ENCODE measurements around the gene HECTD2.

Gene HECTD2

GRCh38 chr10:91517394-91517793 lies 107.2 kb downstream of the HECTD2 start:
- Histone ChIP-seq H3K4me2 (ENCODE audit: low read depth, low read length, poor library complexity, severe bottlenecking) (no peak overlapping the region), H2AFZ (ENCODE audit: low read length) (no peak overlapping the region), H3K9me2 (replicated peaks; ENCODE audit: low read depth, low read length) (no peaks in the 10 kb centered on the region), H3K9me3 (ENCODE audit: insufficient read depth, low read depth, low read length) (no peaks in the 10 kb centered on the region), H3K9ac (ENCODE audit: low read depth, low read length, poor library complexity, severe bottlenecking) (no peak overlapping the region), H3F3A (ENCODE audit: low read depth) (no peaks in the 10 kb centered on the region), H4K20me1 (ENCODE audit: insufficient read depth, low read length, poor library complexity, severe bottlenecking) (no peaks in the 10 kb centered on the region), H3K27me3 (ENCODE audit: insufficient read depth, low read length, poor library complexity, severe bottlenecking) (no peaks in the 10 kb centered on the region), H3K36me3 (ENCODE audit: insufficient read depth, low read length) (no peaks in the 10 kb centered on the region), H3K4me1 (ENCODE audit: insufficient read depth, low read length, poor library complexity, severe bottlenecking) (no peaks in the 10 kb centered on the region), H3K4me3 (ENCODE audit: low read length, poor library complexity, severe bottlenecking) (no peak overlapping the region), H3K79me2 (ENCODE audit: insufficient read depth, low read length) (no peaks in the 10 kb centered on the region)
- no peak for TF ChIP-seq EZH2phosphoT487 (IDR thresholded peaks at IDR 0.05; ENCODE audit: borderline replicate concordance)
- TF ChIP-seq CTCF (conservative IDR thresholded peaks at IDR 0.05; ENCODE audit: low read length) = no peak

GRCh38 chr10:91519899-91520514 lies 109.9 kb downstream of the HECTD2 start:
- Histone ChIP-seq H3K4me3 (ENCODE audit: low read length, poor library complexity, severe bottlenecking) (no peak overlapping the region), H3K4me2 (ENCODE audit: low read depth, low read length, poor library complexity, severe bottlenecking) (no peak overlapping the region), H3K36me3 (ENCODE audit: insufficient read depth, low read length) (no peaks in the 10 kb centered on the region), H3K9ac (ENCODE audit: low read depth, low read length, poor library complexity, severe bottlenecking) (no peak overlapping the region), H2AFZ (ENCODE audit: low read length) (no peak overlapping the region), H3K27me3 (ENCODE audit: insufficient read depth, low read length, poor library complexity, severe bottlenecking) (no peaks in the 10 kb centered on the region), H3K9me2 (replicated peaks; ENCODE audit: low read depth, low read length) (no peaks in the 10 kb centered on the region), H3F3A (ENCODE audit: low read depth) (no peaks in the 10 kb centered on the region), H4K20me1 (ENCODE audit: insufficient read depth, low read length, poor library complexity, severe bottlenecking) (no peaks in the 10 kb centered on the region), H3K4me1 (ENCODE audit: insufficient read depth, low read length, poor library complexity, severe bottlenecking) (no peaks in the 10 kb centered on the region), H3K9me3 (ENCODE audit: insufficient read depth, low read depth, low read length) (no peaks in the 10 kb centered on the region), H3K79me2 (ENCODE audit: insufficient read depth, low read length) (no peaks in the 10 kb centered on the region)
- no peak for TF ChIP-seq EZH2phosphoT487 (IDR thresholded peaks at IDR 0.05; ENCODE audit: borderline replicate concordance)
- TF ChIP-seq CTCF (conservative IDR thresholded peaks at IDR 0.05; ENCODE audit: low read length) = no peak

GRCh38 chr10:91520661-91521060 lies 110.5 kb downstream of the HECTD2 start:
- H2AFZ ChIP-seq (ENCODE audit: low read length) = no peak overlapping the region
- H3K9ac ChIP-seq (ENCODE audit: low read depth, low read length, poor library complexity, severe bottlenecking) = no peak overlapping the region
- H3K36me3 ChIP-seq (ENCODE audit: insufficient read depth, low read length) = no peaks in the 10 kb centered on the region
- no peak overlapping the region for H3K4me2 ChIP-seq (ENCODE audit: low read depth, low read length, poor library complexity, severe bottlenecking)
- no peaks in the 10 kb centered on the region for H3F3A ChIP-seq (ENCODE audit: low read depth)
- H3K4me1 ChIP-seq (ENCODE audit: insufficient read depth, low read length, poor library complexity, severe bottlenecking) = no peaks in the 10 kb centered on the region
- no peak overlapping the region for H3K4me3 ChIP-seq (ENCODE audit: low read length, poor library complexity, severe bottlenecking)
- no peaks in the 10 kb centered on the region for H3K9me3 ChIP-seq (ENCODE audit: insufficient read depth, low read depth, low read length)
- no peaks in the 10 kb centered on the region for H4K20me1 ChIP-seq (ENCODE audit: insufficient read depth, low read length, poor library complexity, severe bottlenecking)
- H3K9me2 ChIP-seq (replicated peaks; ENCODE audit: low read depth, low read length) = no peaks in the 10 kb centered on the region
- no peak for TF ChIP-seq EZH2phosphoT487 (IDR thresholded peaks at IDR 0.05; ENCODE audit: borderline replicate concordance)
- TF ChIP-seq CTCF (conservative IDR thresholded peaks at IDR 0.05; ENCODE audit: low read length) = no peak
- H3K27me3 ChIP-seq (ENCODE audit: insufficient read depth, low read length, poor library complexity, severe bottlenecking) = no peaks in the 10 kb centered on the region
- H3K79me2 ChIP-seq (ENCODE audit: insufficient read depth, low read length) = no peaks in the 10 kb centered on the region
